K562 (cell line): ENCODE data around the gene COL23A1. TPM values are rescaled to one million over a fixed set of nuclear protein-coding genes. Genes with fewer than 3 reads are reported as not detected.

Experiments
- AFF4 ChIP-seq: sonication (generic); formaldehyde crosslinking; IDR thresholded peaks from 2 replicates; pipeline ENCODE4 v1.8.0; 2023; ENCODE audit warnings: mild to moderate bottlenecking, missing genetic modification reagents
- CCAR2 ChIP-seq: fragments of 200-400 bp; formaldehyde crosslinking; IDR thresholded peaks from 2 replicates; pipeline ENCODE4 v1.6.1; 2017; ENCODE audit warnings: mild to moderate bottlenecking, low read depth, low read length
- CREBBP ChIP-seq: IDR thresholded peaks from one replicate; pipeline ENCODE4 v1.6.1; 2012; ENCODE audit warnings: low read depth, mild to moderate bottlenecking, control low read depth, inconsistent platforms, low read length
- FOXO4 ChIP-seq: fragments of 450-650 bp; formaldehyde crosslinking; IDR thresholded peaks from 2 replicates; pipeline ENCODE4 v1.4.0; 2020; ENCODE audit warnings: mild to moderate bottlenecking, moderate library complexity
- NFRKB ChIP-seq: fragments of 450-650 bp; IDR thresholded peaks from 2 replicates; pipeline ENCODE4 v1.6.1; 2016; ENCODE audit warnings: low read depth
- NFXL1 ChIP-seq: fragments of 450-650 bp; formaldehyde crosslinking; IDR thresholded peaks from 2 replicates; pipeline ENCODE4 v1.4.0; 2021; ENCODE audit warnings: mild to moderate bottlenecking
- RAD21 ChIP-seq, 2 experiments: fragments of 250-450 bp in 1 of 2; fragments of 450-650 bp in 1 of 2; sonication (Bioruptor Pico) in 1 of 2; formaldehyde crosslinking in 1 of 2; IDR thresholded peaks in 1 of 2; conservative IDR thresholded peaks in 1 of 2; 2 replicates each; pipeline versions ENCODE4 v1.4.0 to v1.8.0; 2020 to 2022; ENCODE audit warnings: mild to moderate bottlenecking in 2 of 2, moderate library complexity in 1 of 2
- RAD51 ChIP-seq: fragments of 450-650 bp; IDR thresholded peaks from 2 replicates; pipeline ENCODE4 v1.7.1; 2016; ENCODE audit warnings: low read depth, mild to moderate bottlenecking, borderline replicate concordance
- SIN3B ChIP-seq: fragments of 450-650 bp; IDR thresholded peaks from 2 replicates; pipeline ENCODE4 v1.6.1; 2017; ENCODE audit warnings: low read depth, mild to moderate bottlenecking, moderate library complexity
- SRF ChIP-seq, 2 experiments: fragments of 250-450, 450-650 bp in 1 of 2; sonication (Bioruptor Pico) in 1 of 2; sonication (generic) in 1 of 2; formaldehyde crosslinking; IDR thresholded peaks; 2 replicates each; pipeline versions ENCODE4 v1.5.0 to v1.5.1; 2020 to 2022; ENCODE audit warnings: mild to moderate bottlenecking in 1 of 2, missing genetic modification reagents in 1 of 2
- XRCC3 ChIP-seq: fragments of 450-650 bp; IDR thresholded peaks from 2 replicates; pipeline ENCODE4 v1.6.1; 2017; ENCODE audit warnings: mild to moderate bottlenecking, moderate library complexity
- YY1 ChIP-seq, 3 experiments: IDR thresholded peaks; 2 replicates each; pipeline ENCODE4 v1.6.1; 2011; ENCODE audit warnings: low read length in 2 of 3, mild to moderate bottlenecking in 2 of 3, moderate library complexity in 2 of 3, borderline replicate concordance in 1 of 3, control low read depth in 1 of 3, low read depth in 1 of 3; ENCODE audit not compliant: insufficient read depth in 3 of 3, insufficient replicate concordance in 2 of 3, control insufficient read depth in 1 of 3, insufficient read length in 1 of 3; ENCODE audit errors: extremely low read depth in 1 of 3
- ZNF217 ChIP-seq: sonication (generic); formaldehyde crosslinking; IDR thresholded peaks from 2 replicates; pipeline ENCODE4 v1.8.0; 2022; ENCODE audit warnings: mild to moderate bottlenecking, missing genetic modification reagents
- ZNF263 ChIP-seq: sonication (generic); formaldehyde crosslinking; IDR thresholded peaks from 2 replicates; pipeline ENCODE4 v1.8.0; 2022; ENCODE audit warnings: mild to moderate bottlenecking, missing genetic modification reagents, borderline replicate concordance
- ZNF384 ChIP-seq: IDR thresholded peaks from 2 replicates; pipeline ENCODE4 v1.6.1; 2012; ENCODE audit warnings: low read depth, low read length, improper control_type of control experiment
- ZNF518B ChIP-seq: fragments of 250-450 bp; sonication (Bioruptor Pico); IDR thresholded peaks from 2 replicates; pipeline ENCODE4 v1.5.0; 2021; ENCODE audit warnings: mild to moderate bottlenecking, moderate library complexity
- polyA plus RNA-seq, 8 experiments: library from polyadenylated mRNA; depleted of rRNA in 4 of 8; stranded (reverse) in 5 of 8; unstranded in 3 of 8; fragments of >200 nt; fragmentation: Nextera tagmentation in 2 of 8; fragmentation: Illumina TruSeq in 1 of 8; extraction: Ambion mirVana in 2 of 8; extraction: Trizol in 1 of 8; gene quantifications; 2 replicates each; pipeline versions ENCODE4 v1.2.1 to v1.2.3, GENCODE V29; 2011 to 2014; ENCODE audit warnings: inconsistent platforms in 1 of 8, missing spikeins in 1 of 8
- total RNA-seq, 7 experiments: library from RNA; depleted of rRNA in 6 of 7; stranded (reverse); fragments of >200 nt in 6 of 7; fragmentation: Illumina TruSeq in 2 of 7; extraction: Trizol in 2 of 7; gene quantifications; 2 replicates each; pipeline versions ENCODE4 v1.2.1 to v1.2.3, GENCODE V29; 2011 to 2021; ENCODE audit warnings: low replicate concordance in 1 of 7

COL23A1 gene
- total and polyA plus RNA-seq, 9 of the 15 experiments (the other 6 are each of a cell fraction or from before 2014, with no cell fraction given): 0.09 TPM; not detected in 8

- TF ChIP-seq AFF4 (CRISPR knock-in tag): no peak
- TF ChIP-seq SIN3B: no peak
- TF ChIP-seq XRCC3: no peak
- TF ChIP-seq ZNF518B (CRISPR knock-in tag): no peak
- TF ChIP-seq YY1 (IDR thresholded peaks at IDR 0.05; ENCODE audit: borderline replicate concordance in 1 of 3, control insufficient read depth in 1 of 3, extremely low read depth in 1 of 3, insufficient read depth in 3 of 3, insufficient read length in 1 of 3, insufficient replicate concordance in 2 of 3, low read depth in 1 of 3, low read length in 2 of 3): no peak
- no peak for TF ChIP-seq NFXL1 (CRISPR knock-in tag)
- no peak for TF ChIP-seq CREBBP
- TF ChIP-seq SRF (CRISPR knock-in tag; IDR thresholded peaks at IDR 0.05): no peak
- TF ChIP-seq FOXO4: no peak
- TF ChIP-seq RAD51: no peak
- peak; percentile 90 to 91 for TF ChIP-seq RAD21 (CRISPR knock-in tag; conservative IDR thresholded peaks at IDR 0.05 in 1 of 2, IDR thresholded peaks at IDR 0.05 in 1 of 2)
- TF ChIP-seq NFRKB: no peak
- TF ChIP-seq ZNF217: no peak
- peak; percentile 65; the same call in 1 of the 2 replicates for TF ChIP-seq ZNF384
- TF ChIP-seq ZNF263 (CRISPR knock-in tag): no peak
- no peak for TF ChIP-seq CCAR2
Measured at GRCh38 chr5:178590141-178590923, at the start of gene COL23A1 (continued).
